Panc1 (cell line): ENCODE results near the gene NTRK3. TPM values are rescaled to one million over a fixed set of nuclear protein-coding genes. Genes with fewer than 3 reads are reported as not detected.

ENCODE experiments used
- ATAC-seq: fragments of 200-7000 bp; cut with Tn5 transposase; 2 replicates; pipeline ENCODE4 v1.9.1; 2020; ENCODE audit warnings: mild to moderate bottlenecking, moderate library complexity
- BruUV-seq: library from RNA; stranded (reverse); fragments of 400-500 nt; replicated peaks from 2 replicates; lab custom pipeline; 2021; lab: Mats Ljungman, UMichigan
- CTCF ChIA-PET: fragments of 300-600 bp; sonication (Branson Sonifier 250); formaldehyde crosslinking; loops from one replicate; lab custom pipeline; 2022; ENCODE audit warnings: antibody characterized with exemption; lab: Charles Lee
- POLR2A ChIA-PET: fragments of 300-600 bp; sonication (Branson Sonifier 250); formaldehyde crosslinking; loops from one replicate; lab custom pipeline; 2022; ENCODE audit warnings: antibody characterized with exemption; lab: Charles Lee
- DNase-seq: peaks from one replicate; pipeline ENCODE4 v3.0.0-alpha.2; 2010; ENCODE audit warnings: low read depth, low spot score
- H3K27ac ChIP-seq: 2 replicates; pipeline ENCODE4 v1.5.1; 2011; ENCODE audit warnings: mild to moderate bottlenecking, low read length, inconsistent platforms
- H3K27me3 ChIP-seq: fragments of 200-500 bp; sonication (Bioruptor generic); 2 replicates; pipeline ENCODE4 v1.6.0; 2014; ENCODE audit warnings: low read length, inconsistent platforms; ENCODE audit not compliant: control insufficient read depth, insufficient read depth
- H3K36me3 ChIP-seq: fragments of 200-500 bp; sonication (Bioruptor generic); 2 replicates; pipeline ENCODE4 v1.5.1; 2014; ENCODE audit warnings: inconsistent platforms, mild to moderate bottlenecking, low read length, moderate library complexity; ENCODE audit not compliant: control insufficient read depth, insufficient read depth
- H3K4me1 ChIP-seq: 2 replicates; pipeline ENCODE4 v1.5.1; 2011; ENCODE audit warnings: inconsistent platforms, mild to moderate bottlenecking, low read length, moderate library complexity; ENCODE audit not compliant: control insufficient read depth, insufficient read depth
- H3K4me3 ChIP-seq, 2 experiments: 2 replicates each; pipeline ENCODE4 v1.5.1; 2011 to 2012; ENCODE audit warnings: low read depth in 2 of 2, low read length in 2 of 2, mild to moderate bottlenecking in 2 of 2, inconsistent platforms in 1 of 2, moderate library complexity in 1 of 2
- H3K9me3 ChIP-seq: fragments of 200-500 bp; sonication (Bioruptor generic); 2 replicates; pipeline ENCODE4 v1.5.1; 2014; ENCODE audit warnings: low read depth, mild to moderate bottlenecking, inconsistent platforms, low read length, moderate library complexity; ENCODE audit not compliant: control insufficient read depth, insufficient read depth
- POLR2AphosphoS5 ChIP-seq: IDR thresholded peaks from 2 replicates; pipeline ENCODE4 v1.6.1; 2012; ENCODE audit warnings: mild to moderate bottlenecking, low read depth, low read length, moderate library complexity
- SIN3A ChIP-seq: IDR thresholded peaks from 2 replicates; pipeline ENCODE4 v1.6.1; 2012; ENCODE audit warnings: low read depth, mild to moderate bottlenecking, low read length, moderate library complexity, borderline replicate concordance; ENCODE audit not compliant: insufficient read depth
- TCF7L2 ChIP-seq: IDR thresholded peaks from 2 replicates; pipeline ENCODE4 v1.6.1; 2011; ENCODE audit warnings: mild to moderate bottlenecking, low read depth, low read length, inconsistent platforms
- in situ Hi-C: cut with HindIII; loops from 2 replicates; pipeline ENCODE4 v1.10.0; 2016; ENCODE audit warnings: low sequenced_read_pairs, low pct_unique_long_range_greater_than_20kb
- intact Hi-C: fragments of 100-400 bp; cut with micrococcal nuclease; formaldehyde crosslinking; loops from one replicate; pipeline ENCODE4 v1.10.0; 2022; ENCODE audit not compliant: unreplicated experiment
- total RNA-seq: library from RNA; stranded (reverse); gene quantifications from one replicate; pipeline ENCODE4 v1.2.1, GENCODE V29; 2021; ENCODE audit not compliant: unreplicated experiment
- TF ChIP-seq, protein P1 (sequence below): fragments of 450-650 bp; IDR thresholded peaks from 2 replicates; pipeline ENCODE4 v1.5.1; 2017; ENCODE audit warnings: mild to moderate bottlenecking
- TF ChIP-seq, protein P2 (sequence below), 2 experiments: IDR thresholded peaks; 2 replicates each; pipeline ENCODE4 v1.6.1; 2011 to 2012; ENCODE audit warnings: low read depth in 2 of 2, control low read depth in 1 of 2, low read length in 1 of 2, mild to moderate bottlenecking in 1 of 2, moderate library complexity in 1 of 2; ENCODE audit not compliant: insufficient read depth in 1 of 2

The NTRK3 gene
- total RNA-seq, 1 experiment from 2014 or later = not detected

DNA sequence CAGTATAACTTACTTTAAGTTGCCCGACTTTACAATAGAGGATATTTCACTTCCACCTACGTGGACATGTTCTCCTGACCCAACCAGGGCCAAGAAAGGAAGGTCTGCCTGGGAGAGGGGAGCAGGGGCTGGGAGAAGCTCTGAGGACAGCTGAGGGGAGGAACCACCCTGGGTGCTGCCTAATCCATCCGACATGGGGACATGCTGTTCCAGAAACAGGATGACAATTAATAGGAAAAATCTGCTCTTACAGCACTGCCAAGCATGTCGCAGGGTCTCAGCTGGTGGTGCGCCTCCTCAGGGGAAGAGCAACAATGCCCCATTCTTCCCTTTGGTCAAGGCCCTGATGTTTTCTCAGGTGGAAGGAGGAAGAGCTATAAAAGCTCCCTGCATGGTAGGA is 132.3 kb downstream of the NTRK3 start:
- in situ Hi-C loops (no loop called here), intact Hi-C loops (no loop called here)
- ChIA-PET POLR2A (no interaction called here), CTCF (no interaction called here)
- Histone ChIP-seq H3K36me3 (no peaks in the 10 kb centered on the region), H3K27me3 (no peaks in the 10 kb centered on the region), H3K4me1 (no peaks in the 10 kb centered on the region), H3K9me3 (no peaks in the 10 kb centered on the region), H3K27ac (no peak overlapping the region), H3K4me3 (no peak overlapping the region)
- ATAC-seq = no peak
- TF ChIP-seq TCF7L2 = no peak
- TF ChIP-seq SIN3A = no peak
- no peak for TF ChIP-seq POLR2AphosphoS5
- TF ChIP-seq, protein P1, sequence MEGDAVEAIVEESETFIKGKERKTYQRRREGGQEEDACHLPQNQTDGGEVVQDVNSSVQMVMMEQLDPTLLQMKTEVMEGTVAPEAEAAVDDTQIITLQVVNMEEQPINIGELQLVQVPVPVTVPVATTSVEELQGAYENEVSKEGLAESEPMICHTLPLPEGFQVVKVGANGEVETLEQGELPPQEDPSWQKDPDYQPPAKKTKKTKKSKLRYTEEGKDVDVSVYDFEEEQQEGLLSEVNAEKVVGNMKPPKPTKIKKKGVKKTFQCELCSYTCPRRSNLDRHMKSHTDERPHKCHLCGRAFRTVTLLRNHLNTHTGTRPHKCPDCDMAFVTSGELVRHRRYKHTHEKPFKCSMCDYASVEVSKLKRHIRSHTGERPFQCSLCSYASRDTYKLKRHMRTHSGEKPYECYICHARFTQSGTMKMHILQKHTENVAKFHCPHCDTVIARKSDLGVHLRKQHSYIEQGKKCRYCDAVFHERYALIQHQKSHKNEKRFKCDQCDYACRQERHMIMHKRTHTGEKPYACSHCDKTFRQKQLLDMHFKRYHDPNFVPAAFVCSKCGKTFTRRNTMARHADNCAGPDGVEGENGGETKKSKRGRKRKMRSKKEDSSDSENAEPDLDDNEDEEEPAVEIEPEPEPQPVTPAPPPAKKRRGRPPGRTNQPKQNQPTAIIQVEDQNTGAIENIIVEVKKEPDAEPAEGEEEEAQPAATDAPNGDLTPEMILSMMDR = no peak
- TF ChIP-seq, protein P2, sequence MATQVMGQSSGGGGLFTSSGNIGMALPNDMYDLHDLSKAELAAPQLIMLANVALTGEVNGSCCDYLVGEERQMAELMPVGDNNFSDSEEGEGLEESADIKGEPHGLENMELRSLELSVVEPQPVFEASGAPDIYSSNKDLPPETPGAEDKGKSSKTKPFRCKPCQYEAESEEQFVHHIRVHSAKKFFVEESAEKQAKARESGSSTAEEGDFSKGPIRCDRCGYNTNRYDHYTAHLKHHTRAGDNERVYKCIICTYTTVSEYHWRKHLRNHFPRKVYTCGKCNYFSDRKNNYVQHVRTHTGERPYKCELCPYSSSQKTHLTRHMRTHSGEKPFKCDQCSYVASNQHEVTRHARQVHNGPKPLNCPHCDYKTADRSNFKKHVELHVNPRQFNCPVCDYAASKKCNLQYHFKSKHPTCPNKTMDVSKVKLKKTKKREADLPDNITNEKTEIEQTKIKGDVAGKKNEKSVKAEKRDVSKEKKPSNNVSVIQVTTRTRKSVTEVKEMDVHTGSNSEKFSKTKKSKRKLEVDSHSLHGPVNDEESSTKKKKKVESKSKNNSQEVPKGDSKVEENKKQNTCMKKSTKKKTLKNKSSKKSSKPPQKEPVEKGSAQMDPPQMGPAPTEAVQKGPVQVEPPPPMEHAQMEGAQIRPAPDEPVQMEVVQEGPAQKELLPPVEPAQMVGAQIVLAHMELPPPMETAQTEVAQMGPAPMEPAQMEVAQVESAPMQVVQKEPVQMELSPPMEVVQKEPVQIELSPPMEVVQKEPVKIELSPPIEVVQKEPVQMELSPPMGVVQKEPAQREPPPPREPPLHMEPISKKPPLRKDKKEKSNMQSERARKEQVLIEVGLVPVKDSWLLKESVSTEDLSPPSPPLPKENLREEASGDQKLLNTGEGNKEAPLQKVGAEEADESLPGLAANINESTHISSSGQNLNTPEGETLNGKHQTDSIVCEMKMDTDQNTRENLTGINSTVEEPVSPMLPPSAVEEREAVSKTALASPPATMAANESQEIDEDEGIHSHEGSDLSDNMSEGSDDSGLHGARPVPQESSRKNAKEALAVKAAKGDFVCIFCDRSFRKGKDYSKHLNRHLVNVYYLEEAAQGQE (IDR thresholded peaks at IDR 0.05; ENCODE audit: insufficient read depth in 1 of 2, low read depth in 2 of 2, low read length in 1 of 2) = no peak
- no TSS peak for BruUV-seq
- no peak for DNase-seq

DNA sequence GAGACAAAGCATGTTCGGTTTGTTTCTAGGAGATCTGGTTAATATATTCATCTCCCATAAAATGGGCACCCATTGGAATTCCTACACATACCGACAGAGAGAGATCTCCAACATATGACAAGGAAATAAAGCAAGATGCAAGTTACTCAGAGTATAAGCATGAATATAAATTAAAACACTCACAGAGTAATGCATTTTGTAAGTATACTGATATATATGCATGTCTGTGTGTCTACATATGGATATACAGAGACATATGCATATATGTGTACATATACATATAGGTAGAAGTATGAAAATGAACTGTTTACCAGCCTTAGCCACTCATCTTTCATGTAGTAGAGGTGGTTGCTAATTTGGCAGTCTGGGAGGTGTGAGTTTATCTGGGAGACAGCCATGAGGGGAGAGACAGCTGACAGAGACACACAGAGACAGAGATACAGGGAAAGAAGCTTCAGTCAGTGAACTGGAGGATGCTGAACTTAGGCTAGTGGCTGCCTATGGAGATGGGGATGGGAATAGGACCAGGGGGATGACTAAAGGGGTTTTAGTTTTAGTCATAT is 134.5 kb downstream of the NTRK3 start:
- ATAC-seq (no peak), DNase-seq (no peak)
- in situ Hi-C loops (no loop called here), intact Hi-C loops (no loop called here)
- no peaks in the 10 kb centered on the region for H3K9me3 ChIP-seq
- 0 out of 2 replicates have a peak, but pooled peaks cover 2% of the 10 kb centered on the region for H3K27me3 ChIP-seq
- no TSS peak for BruUV-seq
- ChIA-PET POLR2A (no interaction called here), CTCF (no interaction called here)
- no peak overlapping the region for H3K4me3 ChIP-seq
- H3K36me3 ChIP-seq = no peaks in the 10 kb centered on the region
- TF ChIP-seq, protein P1 = no peak
- TF ChIP-seq, protein P2 (IDR thresholded peaks at IDR 0.05; ENCODE audit: insufficient read depth in 1 of 2, low read depth in 2 of 2, low read length in 1 of 2) = no peak
- TF ChIP-seq TCF7L2 (no peak), POLR2AphosphoS5 (no peak), SIN3A (no peak)
- no peaks in the 10 kb centered on the region for H3K4me1 ChIP-seq
- H3K27ac ChIP-seq = no peak overlapping the region
